NCI-H2227 (cell line): ENCODE results near the gene HLA-DQA2.
"Not testable (repeated sequence)": the region's sequence is repeated elsewhere in the genome, so short reads cannot be mapped to it uniquely, and the experiment has no call there.

Source experiments
- DNase-seq: peaks from one replicate; lab custom pipeline; 2025; ENCODE audit not compliant: unreplicated experiment; lab: John Stamatoyannopoulos, UW

HLA-DQA2 gene

DNA sequence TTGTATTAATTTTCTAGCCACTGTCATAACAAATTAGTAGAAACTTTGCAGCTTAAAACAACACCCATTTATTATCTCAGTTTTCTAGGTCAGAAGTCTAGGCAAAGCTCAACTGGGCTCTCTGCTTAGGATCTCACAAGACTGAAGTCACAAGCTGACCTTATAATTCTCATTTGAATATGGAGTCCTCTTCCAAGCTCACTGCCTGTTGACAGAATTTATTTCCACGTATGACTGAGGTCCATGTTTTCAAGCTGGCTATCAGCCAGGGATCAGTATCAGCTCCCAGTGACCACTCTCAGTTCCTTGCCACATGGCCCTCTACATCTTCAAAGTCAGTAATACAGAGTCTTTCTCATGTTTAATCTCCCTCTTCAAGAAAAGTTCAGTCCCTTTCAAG lies 33.9 kb downstream of the HLA-DQA2 start:
- no peak for DNase-seq

DNA sequence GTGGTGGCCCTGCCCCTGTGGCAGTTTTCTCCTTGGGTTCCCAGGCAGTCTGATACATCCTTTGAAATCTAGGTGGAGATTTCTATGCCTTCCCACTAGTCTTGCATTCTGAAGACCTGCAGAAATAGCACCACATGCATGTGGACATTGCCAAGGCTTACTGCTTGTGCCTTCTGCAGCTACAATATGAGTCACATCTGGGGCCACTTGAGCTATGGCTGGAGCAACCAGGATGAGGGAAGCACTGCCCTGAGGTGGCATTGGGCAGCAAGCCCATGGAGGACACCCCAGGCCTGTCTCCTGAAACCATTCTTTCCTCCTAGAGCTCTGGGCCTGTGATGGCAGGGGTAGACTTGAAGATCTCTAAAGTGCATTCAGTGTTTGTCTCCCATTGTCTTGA lies 37.8 kb downstream of the HLA-DQA2 start:
- DNase-seq = no peak

GRCh38 chr6:32782923-32783322 lies 41.7 kb downstream of the HLA-DQA2 start:
- not testable (repeated sequence) for DNase-seq

DNA sequence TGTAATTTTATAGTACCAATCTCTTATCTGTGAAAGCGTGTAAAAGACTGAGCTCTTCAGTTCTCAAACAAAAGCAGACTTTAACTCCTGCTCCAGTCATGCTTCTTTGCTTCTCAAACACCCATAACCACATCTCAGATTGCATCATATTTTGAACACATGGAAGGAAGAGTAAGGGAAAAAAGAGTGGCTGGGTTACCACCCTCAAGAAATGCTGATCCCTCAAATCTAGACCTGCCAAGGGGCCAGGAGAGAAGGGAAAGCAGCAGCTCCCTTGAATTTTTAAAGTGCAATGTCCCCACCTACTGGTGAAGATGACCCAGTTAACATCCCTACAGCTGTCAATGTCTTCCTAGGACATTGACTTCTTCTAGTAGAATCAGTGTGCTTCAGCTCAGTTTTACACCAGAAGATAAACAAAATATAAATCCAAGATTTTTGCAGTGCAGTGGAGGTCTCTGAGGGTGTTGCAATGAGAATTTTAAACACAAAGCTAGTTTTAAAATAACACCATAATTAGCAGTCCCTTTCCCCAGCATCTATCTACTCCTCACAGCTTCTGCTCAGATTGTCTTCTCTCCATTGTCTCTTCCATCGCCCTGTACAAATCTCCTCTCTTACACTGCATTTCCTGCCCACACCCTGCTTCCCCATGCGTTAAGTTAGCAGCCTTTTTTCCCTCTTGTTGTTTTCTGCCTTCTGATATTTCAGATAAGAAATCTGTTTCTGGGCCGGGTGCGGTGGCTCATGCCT lies 44.8 kb downstream of the HLA-DQA2 start:
- DNase-seq = peak; percentile 62

DNA sequence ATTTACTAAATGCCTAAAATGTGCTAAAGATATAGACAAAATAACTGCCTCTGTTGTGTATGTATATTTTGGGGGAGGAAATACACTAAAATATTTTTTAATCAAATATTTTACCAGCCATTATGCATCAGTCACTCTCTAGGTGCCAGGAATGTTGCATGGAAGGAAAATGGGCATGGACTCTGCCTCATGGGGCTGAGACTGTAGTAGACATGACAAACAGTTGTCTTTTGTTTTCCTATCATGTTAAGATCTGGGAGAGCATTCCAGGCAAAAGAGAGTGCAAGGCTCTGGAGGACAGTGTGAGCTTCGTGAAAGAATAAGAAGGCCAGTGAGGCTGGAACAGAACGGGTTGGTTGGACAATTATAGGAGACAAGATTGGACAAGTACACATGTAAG lies 49.1 kb downstream of the HLA-DQA2 start:
- no peak for DNase-seq

GRCh38 chr6:32792901-32793435 lies 51.8 kb downstream of the HLA-DQA2 start:
- no peak for DNase-seq

GRCh38 chr6:32794510-32794909 lies 53.3 kb downstream of the HLA-DQA2 start:
- DNase-seq = no peak
